Posterior cingulate gyrus (tissue), 11 donors: ENCODE data around the gene ZNF26.
"Not testable (repeated sequence)": the region's sequence is repeated elsewhere in the genome, so short reads cannot be mapped to it uniquely, and the experiment has no call there.

Experiments used
- DNase-seq, 10 donors: peaks; one replicate each; pipeline versions ENCODE4 v3.0.0 to v3.0.0-alpha.2; 2020 to 2021; ENCODE audit warnings: mixed read lengths in 3 of 10
- intact Hi-C: fragments of 100-400 bp; cut with DNase I; formaldehyde crosslinking; loops from one replicate; pipeline ENCODE4 v1.15.1; 2023

The ZNF26 gene

GRCh38 chr12:132986001-132986884, at the start of gene ZNF26:
TSS of gene ZNF26 (plus strand) at chr12:132986367. CDS start at chr12:132986841, 474 bp downstream.
- intact Hi-C loops, result loop anchor here (1.0 to 5.0 kb wide), 3 partner anchors 30 to 96 kb away; partner anchors contain the start of genes ZNF140, ZNF605 and ZNF84
- DNase-seq, result peak; percentile 86 to 98 (median 90)

- intact Hi-C loops, result not testable (repeated sequence)
These were observed 49.2 kb upstream of the ZNF26 start for GRCh38 chr12:132936921-132937320.

GRCh38 chr12:132937476-132937875, 48.7 kb upstream of the ZNF26 start:
- intact Hi-C loops, result no loop called here
- DNase-seq, result no peak

More at GRCh38 chr12:132936921-132937320, 49.2 kb upstream of the ZNF26 start:
- DNase-seq, result not testable (repeated sequence)

- DNase-seq, intact Hi-C loops: not testable (repeated sequence)
These were observed 47.4 kb upstream of the ZNF26 start for GRCh38 chr12:132938807-132939206.

- intact Hi-C loops, result no loop called here
- no peak for DNase-seq
These were observed 46.0 kb upstream of the ZNF26 start for GRCh38 chr12:132940071-132940719.

- DNase-seq, result no peak
These were observed 44.7 kb upstream of the ZNF26 start for GRCh38 chr12:132941336-132941954.

GRCh38 chr12:132942611-132943010, 43.6 kb upstream of the ZNF26 start:
- intact Hi-C loops, result no loop called here
- no peak for DNase-seq

More at GRCh38 chr12:132941336-132941954, 44.7 kb upstream of the ZNF26 start:
- intact Hi-C loops, result no loop called here

- intact Hi-C loops, result no loop called here
- DNase-seq, result no peak
These were observed 40.4 kb upstream of the ZNF26 start for GRCh38 chr12:132945806-132946205.

- intact Hi-C loops, result no loop called here
- DNase-seq, result no peak
These were observed 39.8 kb upstream of the ZNF26 start for GRCh38 chr12:132946246-132946820.

- intact Hi-C loops, result no loop called here
- DNase-seq, result no peak
These were observed 37.8 kb upstream of the ZNF26 start for GRCh38 chr12:132948146-132949066.

- DNase-seq, result no peak
- intact Hi-C loops, result no loop called here
These were observed 36.0 kb upstream of the ZNF26 start for GRCh38 chr12:132949936-132950837.

GRCh38 chr12:132950844-132951535, 35.2 kb upstream of the ZNF26 start:
- intact Hi-C loops, result no loop called here
- no peak for DNase-seq

GRCh38 chr12:132951649-132952048, 34.5 kb upstream of the ZNF26 start:
- DNase-seq, result no peak
- intact Hi-C loops, result no loop called here

GRCh38 chr12:132952371-132953162, 33.6 kb upstream of the ZNF26 start:
- intact Hi-C loops, result no loop called here
- DNase-seq, result peak in 1 of 10 donors; percentile 49

- intact Hi-C loops, result no loop called here
- DNase-seq, result no peak
These were observed 33.1 kb upstream of the ZNF26 start for GRCh38 chr12:132953163-132953425.

- peak in 1 of 10 donors; percentile 6 for DNase-seq
These were observed 32.4 kb upstream of the ZNF26 start for GRCh38 chr12:132953771-132954170.

GRCh38 chr12:132954471-132955048, 31.6 kb upstream of the ZNF26 start:
- intact Hi-C loops, result loop anchor here (5.0 kb wide), 1 partner anchor 67 kb away; the partner anchor contains the start of gene CHFR
- DNase-seq, result peak in 1 of 10 donors; percentile 59

More at GRCh38 chr12:132953771-132954170, 32.4 kb upstream of the ZNF26 start:
- intact Hi-C loops, result no loop called here
